ENCODE measurements around the gene C1QL2. TPM values are rescaled to one million over a fixed set of nuclear protein-coding genes. Genes with fewer than 3 reads are reported as not detected.

C1QL2 gene
- total and polyA plus RNA-seq, 11 donors: 0.08 to 0.25 TPM; not detected in 9

DNA sequence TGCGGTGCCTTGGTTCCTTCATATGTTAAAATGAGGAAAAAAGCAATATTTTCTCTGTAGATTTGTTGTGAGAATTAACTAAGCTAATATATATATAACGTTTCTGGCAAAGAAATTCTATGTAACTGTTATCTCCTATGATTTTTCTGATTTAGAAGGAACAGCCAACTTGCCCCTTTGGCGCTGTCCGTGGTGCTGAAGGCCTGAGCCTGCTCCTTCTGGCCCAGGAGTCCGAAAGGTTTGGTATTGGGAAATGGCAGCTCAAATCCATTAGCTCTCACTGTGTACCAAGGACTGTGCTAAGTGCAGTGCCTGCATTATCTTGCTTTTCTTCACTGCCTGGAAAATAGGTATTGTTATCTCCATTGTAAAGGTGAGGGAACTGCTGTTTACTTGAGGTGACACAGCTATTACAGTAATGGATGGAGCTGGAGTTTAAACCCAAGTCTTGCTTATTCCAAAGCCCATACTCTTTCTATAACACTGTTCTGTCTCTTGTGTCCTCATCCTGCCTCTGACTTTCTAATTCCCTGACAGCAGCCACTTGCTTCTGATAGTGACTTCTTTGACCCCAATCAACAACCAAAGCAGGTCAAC is 52.2 kb downstream of the C1QL2 start:
- ATAC-seq (no peak), DNase-seq (peak in 1 of 5 donors; percentile 51)
- no peak overlapping the region for H3K27ac ChIP-seq
- H3K4me3 ChIP-seq: no peak overlapping the region
- H3K36me3 ChIP-seq: no peaks in the 10 kb centered on the region
- peaks cover 0 to 27% (median 6%) of the 10 kb centered on the region in 12 donors for H3K9me3 ChIP-seq
- intact Hi-C loops (cut with DNase I): no loop called here
- WGBS, 4 donors: 30 to 35% (median 33%) methylated on average over 5 of the region's 5 CpGs
- no peaks in the 10 kb centered on the region for H3K4me1 ChIP-seq
- TF ChIP-seq, protein P1, sequence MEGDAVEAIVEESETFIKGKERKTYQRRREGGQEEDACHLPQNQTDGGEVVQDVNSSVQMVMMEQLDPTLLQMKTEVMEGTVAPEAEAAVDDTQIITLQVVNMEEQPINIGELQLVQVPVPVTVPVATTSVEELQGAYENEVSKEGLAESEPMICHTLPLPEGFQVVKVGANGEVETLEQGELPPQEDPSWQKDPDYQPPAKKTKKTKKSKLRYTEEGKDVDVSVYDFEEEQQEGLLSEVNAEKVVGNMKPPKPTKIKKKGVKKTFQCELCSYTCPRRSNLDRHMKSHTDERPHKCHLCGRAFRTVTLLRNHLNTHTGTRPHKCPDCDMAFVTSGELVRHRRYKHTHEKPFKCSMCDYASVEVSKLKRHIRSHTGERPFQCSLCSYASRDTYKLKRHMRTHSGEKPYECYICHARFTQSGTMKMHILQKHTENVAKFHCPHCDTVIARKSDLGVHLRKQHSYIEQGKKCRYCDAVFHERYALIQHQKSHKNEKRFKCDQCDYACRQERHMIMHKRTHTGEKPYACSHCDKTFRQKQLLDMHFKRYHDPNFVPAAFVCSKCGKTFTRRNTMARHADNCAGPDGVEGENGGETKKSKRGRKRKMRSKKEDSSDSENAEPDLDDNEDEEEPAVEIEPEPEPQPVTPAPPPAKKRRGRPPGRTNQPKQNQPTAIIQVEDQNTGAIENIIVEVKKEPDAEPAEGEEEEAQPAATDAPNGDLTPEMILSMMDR (IDR thresholded peaks at IDR 0.05): no peak
- TF ChIP-seq POLR2A (IDR thresholded peaks at IDR 0.05): no peak
- H3K27me3 ChIP-seq: no peaks in the 10 kb centered on the region

Other genes starting within 250 kb of the C1QL2 start
- gene MARCO, start 216.6 kb downstream of the C1QL2 start, total RNA-seq: 100 to 1,000 TPM in 1 of 9 donors, 10 to 100 TPM in 2, 1 to 10 TPM in 5, under 1 TPM in 1; 0.66 to 162 (median 6.7) TPM
- 1 to 10 TPM in 1 of 2 donors, under 1 TPM in 1; 0.19 to 6.0 TPM for gene MARCO, start 216.6 kb downstream of the C1QL2 start, polyA plus RNA-seq
- gene STEAP3, start 65.1 kb upstream of the C1QL2 start, total RNA-seq: 10 to 100 TPM in 6 of 9 donors, 1 to 10 TPM in 3; 6.9 to 38.5 (median 12.2) TPM
- 1 to 10 TPM; 4.9 to 9.2 TPM for gene STEAP3, start 65.1 kb upstream of the C1QL2 start, polyA plus RNA-seq
- gene C2orf76, start 208.1 kb upstream of the C1QL2 start, total RNA-seq: 10 to 100 TPM in 1 of 9 donors, 1 to 10 TPM in 8; 1.7 to 11.8 (median 8.8) TPM
- gene C2orf76, start 208.1 kb upstream of the C1QL2 start, polyA plus RNA-seq: 10 to 100 TPM; 11.3 to 13.8 TPM
- gene DBI, start 208.2 kb upstream of the C1QL2 start, total RNA-seq: 100 to 1,000 TPM; 208 to 502 (median 273) TPM
- 100 to 1,000 TPM; 520 to 868 TPM for gene DBI, start 208.2 kb upstream of the C1QL2 start, polyA plus RNA-seq